HEK293T (cell line): ENCODE data around the gene KCNG2.

ENCODE experiments used
- BHLHE40 ChIP-seq: fragments of 450-650 bp; IDR thresholded peaks from 2 replicates; pipeline ENCODE4 v1.6.1; 2016; ENCODE audit warnings: mild to moderate bottlenecking, moderate library complexity, borderline replicate concordance
- FOXA1 ChIP-seq: fragments of 450-650 bp; IDR thresholded peaks from 2 replicates; pipeline ENCODE4 v1.6.1; 2016; ENCODE audit warnings: mild to moderate bottlenecking
- FOXM1 ChIP-seq: fragments of 450-650 bp; IDR thresholded peaks from 2 replicates; pipeline ENCODE4 v1.6.1; 2017; ENCODE audit warnings: mild to moderate bottlenecking, borderline replicate concordance
- LEF1 ChIP-seq: fragments of 450-650 bp; IDR thresholded peaks from 2 replicates; pipeline ENCODE4 v1.6.1; 2017; ENCODE audit warnings: mild to moderate bottlenecking, borderline replicate concordance
- SP1 ChIP-seq: fragments of 450-650 bp; IDR thresholded peaks from 2 replicates; pipeline ENCODE4 v1.6.1; 2017
- ZNF384 ChIP-seq: fragments of 450-650 bp; IDR thresholded peaks from 2 replicates; pipeline ENCODE4 v1.6.1; 2016
- TF ChIP-seq, protein P1 (sequence below): fragments of 450-650 bp; IDR thresholded peaks from 2 replicates; pipeline ENCODE4 v1.6.1; 2016

DNA sequence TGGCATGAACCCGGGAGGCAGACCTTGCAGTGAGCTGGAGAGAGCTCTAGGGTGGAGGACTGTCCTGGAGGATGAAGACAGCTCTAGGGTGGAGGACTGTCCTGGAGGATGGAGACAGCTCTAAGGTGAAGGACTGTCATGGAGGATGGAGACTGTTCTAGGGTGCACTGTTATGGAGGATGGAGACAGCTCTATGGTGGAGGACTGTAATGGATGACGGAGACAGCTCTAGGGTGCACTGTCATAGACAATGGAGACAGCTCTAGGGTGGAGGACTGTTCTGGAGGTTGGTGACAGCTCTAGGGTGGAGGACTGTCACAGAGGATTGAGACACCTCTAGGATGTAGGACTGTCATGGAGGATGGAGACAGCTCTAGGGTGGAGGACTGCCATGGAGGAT is 21.1 kb upstream of the KCNG2 start:
- no peak for TF ChIP-seq FOXM1
- TF ChIP-seq BHLHE40, result no peak
- no peak for TF ChIP-seq ZNF384
- TF ChIP-seq, protein P1, sequence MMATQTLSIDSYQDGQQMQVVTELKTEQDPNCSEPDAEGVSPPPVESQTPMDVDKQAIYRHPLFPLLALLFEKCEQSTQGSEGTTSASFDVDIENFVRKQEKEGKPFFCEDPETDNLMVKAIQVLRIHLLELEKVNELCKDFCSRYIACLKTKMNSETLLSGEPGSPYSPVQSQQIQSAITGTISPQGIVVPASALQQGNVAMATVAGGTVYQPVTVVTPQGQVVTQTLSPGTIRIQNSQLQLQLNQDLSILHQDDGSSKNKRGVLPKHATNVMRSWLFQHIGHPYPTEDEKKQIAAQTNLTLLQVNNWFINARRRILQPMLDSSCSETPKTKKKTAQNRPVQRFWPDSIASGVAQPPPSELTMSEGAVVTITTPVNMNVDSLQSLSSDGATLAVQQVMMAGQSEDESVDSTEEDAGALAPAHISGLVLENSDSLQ, result no peak
- TF ChIP-seq FOXA1, result no peak
- TF ChIP-seq SP1, result no peak
- no peak for TF ChIP-seq LEF1
